Activated CD8-positive, alpha-beta T cell treated with anti-CD3 and anti-CD28 coated beads for 36 hours (primary cell): ENCODE data around the gene CNOT6L. TPM values are rescaled to one million over a fixed set of nuclear protein-coding genes. Genes with fewer than 3 reads are reported as not detected.

Experiments
- ATAC-seq: fragments of 200-7000 bp; cut with Tn5 transposase; one replicate; pipeline ENCODE4 v1.10.0; 2021; ENCODE audit warnings: mild to moderate bottlenecking, moderate library complexity
- CTCF ChIA-PET: fragments of 350-600 bp; sonication (Branson Sonifier 250); formaldehyde crosslinking; loops from one replicate; lab custom pipeline; 2021; ENCODE audit warnings: antibody characterized with exemption; lab: Charles Lee
- POLR2A ChIA-PET: fragments of 350-600 bp; sonication (Branson Sonifier 250); formaldehyde crosslinking; loops from one replicate; lab custom pipeline; 2021; ENCODE audit warnings: antibody characterized with exemption; lab: Charles Lee
- DNase-seq: peaks from one replicate; pipeline ENCODE4 v3.0.0-alpha.2; 2020
- H3K27ac Mint-ChIP-seq: one replicate; pipeline ENCODE4 v1.8.0; 2021; ENCODE audit warnings: mild to moderate bottlenecking, mixed read lengths
- H3K27me3 Mint-ChIP-seq: one replicate; pipeline ENCODE4 v1.8.0; 2021; ENCODE audit warnings: mixed read lengths
- H3K36me3 Mint-ChIP-seq: one replicate; pipeline ENCODE4 v1.8.0; 2021; ENCODE audit warnings: low read depth, mixed read lengths
- H3K4me1 Mint-ChIP-seq: one replicate; pipeline ENCODE4 v1.8.0; 2021; ENCODE audit warnings: low read depth, mixed read lengths
- H3K4me3 Mint-ChIP-seq: one replicate; pipeline ENCODE4 v1.8.0; 2021; ENCODE audit warnings: mild to moderate bottlenecking, moderate library complexity, mixed read lengths
- H3K9me3 Mint-ChIP-seq: one replicate; pipeline ENCODE4 v1.8.0; 2021; ENCODE audit warnings: mixed read lengths
- CTCF ChIP-seq: fragments of 200-600 bp; IDR thresholded peaks from one replicate; pipeline ENCODE4 v1.8.0; 2022; ENCODE audit warnings: antibody characterized with exemption, mild to moderate bottlenecking
- intact Hi-C: fragments of 100-400 bp; cut with micrococcal nuclease; formaldehyde crosslinking; loops from one replicate; pipeline ENCODE4 v1.10.0; 2022
- total RNA-seq, 2 experiments: library from RNA; stranded (reverse); gene quantifications; one replicate each; pipeline ENCODE4 v1.2.3, GENCODE V29; 2021

The CNOT6L gene
- total RNA-seq, 2 experiments from 2014 or later = 109 to 118 TPM

- TF ChIP-seq CTCF = no peak
- no peak overlapping the region for H3K27ac Mint-ChIP-seq
- no peaks in the 10 kb centered on the region for H3K27me3 Mint-ChIP-seq
- no peak for DNase-seq
- H3K36me3 Mint-ChIP-seq = peaks cover 53% of the 10 kb centered on the region
- POLR2A ChIA-PET = no interaction called here
- H3K9me3 Mint-ChIP-seq = peaks cover 4% of the 10 kb centered on the region
- no peak for ATAC-seq
- H3K4me3 Mint-ChIP-seq = no peak overlapping the region
- CTCF ChIA-PET = no interaction called here
- intact Hi-C loops = no loop called here
- H3K4me1 Mint-ChIP-seq = peaks cover 44% of the 10 kb centered on the region
Measured at GRCh38 chr4:77773101-77773500, 46.1 kb downstream of the CNOT6L start.

GRCh38 chr4:77771566-77771965 lies 47.6 kb downstream of the CNOT6L start:
- Mint-ChIP-seq H3K27ac (no peak overlapping the region), H3K9me3 (peaks cover 4% of the 10 kb centered on the region), H3K4me3 (no peak overlapping the region), H3K36me3 (peaks cover 57% of the 10 kb centered on the region), H3K27me3 (no peaks in the 10 kb centered on the region), H3K4me1 (peaks cover 36% of the 10 kb centered on the region)
- DNase-seq (no peak), ATAC-seq (no peak)
- intact Hi-C loops = no loop called here
- ChIA-PET CTCF (no interaction called here), POLR2A (interaction anchor here (1.2 kb wide), 1 partner anchor 46 kb away, joined by 3 read pairs; no protein-coding TSS in a partner anchor)
- no peak for TF ChIP-seq CTCF

GRCh38 chr4:77765720-77766119 lies 53.4 kb downstream of the CNOT6L start:
- H3K4me3 Mint-ChIP-seq = no peak overlapping the region
- no peaks in the 10 kb centered on the region for H3K27me3 Mint-ChIP-seq
- no peak for TF ChIP-seq CTCF
- intact Hi-C loops = no loop called here
- peaks cover 24% of the 10 kb centered on the region for H3K9me3 Mint-ChIP-seq
- DNase-seq (no peak), ATAC-seq (no peak)
- no peak overlapping the region for H3K27ac Mint-ChIP-seq
- ChIA-PET POLR2A (interaction anchor here (0.8 kb wide), 1 partner anchor 54 kb away, joined by 3 read pairs; no protein-coding TSS in a partner anchor), CTCF (no interaction called here)
- peaks cover 65% of the 10 kb centered on the region for H3K36me3 Mint-ChIP-seq
- peaks cover 37% of the 10 kb centered on the region for H3K4me1 Mint-ChIP-seq

- Mint-ChIP-seq H3K27ac (no peak overlapping the region), H3K9me3 (peaks cover 24% of the 10 kb centered on the region), H3K27me3 (no peaks in the 10 kb centered on the region), H3K36me3 (peaks cover 77% of the 10 kb centered on the region), H3K4me3 (no peak overlapping the region), H3K4me1 (peaks cover 48% of the 10 kb centered on the region)
- POLR2A ChIA-PET = no interaction called here
- CTCF ChIA-PET = no interaction called here
- DNase-seq (no peak), ATAC-seq (no peak)
- no peak for TF ChIP-seq CTCF
- intact Hi-C loops = no loop called here
Measured at GRCh38 chr4:77762531-77762930, 56.6 kb downstream of the CNOT6L start.

GRCh38 chr4:77761595-77761994 lies 57.6 kb downstream of the CNOT6L start:
- peaks cover 24% of the 10 kb centered on the region for H3K9me3 Mint-ChIP-seq
- intact Hi-C loops = no loop called here
- peaks cover 49% of the 10 kb centered on the region for H3K4me1 Mint-ChIP-seq
- CTCF ChIA-PET = interaction anchor here (1.1 to 1.3 kb wide), 2 partner anchors 11 to 95 kb away, joined by 3 read pairs; no protein-coding TSS in a partner anchor
- POLR2A ChIA-PET = no interaction called here
- H3K4me3 Mint-ChIP-seq = no peak overlapping the region
- no peak for ATAC-seq
- H3K27me3 Mint-ChIP-seq = no peaks in the 10 kb centered on the region
- H3K27ac Mint-ChIP-seq = no peak overlapping the region
- peaks cover 78% of the 10 kb centered on the region for H3K36me3 Mint-ChIP-seq
- TF ChIP-seq CTCF = no peak
- no peak for DNase-seq
